ENCODE results near the gene IMPA2.

DNA sequence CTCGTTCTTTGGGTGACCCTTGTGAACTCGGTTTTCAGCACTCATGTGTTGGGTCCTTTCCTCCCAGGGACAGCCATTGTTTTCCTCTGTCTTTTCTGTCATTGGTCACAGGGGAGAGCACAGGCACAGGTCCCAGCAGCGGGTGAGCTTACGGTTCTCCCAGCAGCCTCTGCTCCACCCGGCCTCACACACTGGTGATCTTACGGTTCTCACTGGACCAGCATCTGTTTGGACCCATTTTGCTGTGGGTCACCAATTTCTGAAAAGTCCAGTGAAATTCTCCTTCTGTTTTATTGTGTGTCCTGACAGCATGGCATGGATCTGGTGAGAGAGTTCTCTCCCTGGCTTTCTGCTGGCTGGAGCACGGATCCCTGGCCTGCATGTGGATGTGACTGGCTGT lies 62.5 kb downstream of the IMPA2 start:
- TF ChIP-seq CTCF (optimal IDR thresholded peaks at IDR 0.05 in 1 of 3, IDR thresholded peaks at IDR 0.05 in 1 of 3, conservative IDR thresholded peaks at IDR 0.05 in 1 of 3; ENCODE audit: extremely low read depth in 1 of 3, insufficient read depth in 2 of 3, low read length in 3 of 3) (no peak), EZH2 (IDR thresholded peaks at IDR 0.05; ENCODE audit: low read length) (no peak)

Data from keratinocyte (primary cell).